SIG-M5 (cell line): ENCODE data around the gene OR2W1.

ENCODE experiments used
- DNase-seq: peaks from one replicate; lab custom pipeline; 2025; lab: John Stamatoyannopoulos, UW

The OR2W1 gene, protein sequence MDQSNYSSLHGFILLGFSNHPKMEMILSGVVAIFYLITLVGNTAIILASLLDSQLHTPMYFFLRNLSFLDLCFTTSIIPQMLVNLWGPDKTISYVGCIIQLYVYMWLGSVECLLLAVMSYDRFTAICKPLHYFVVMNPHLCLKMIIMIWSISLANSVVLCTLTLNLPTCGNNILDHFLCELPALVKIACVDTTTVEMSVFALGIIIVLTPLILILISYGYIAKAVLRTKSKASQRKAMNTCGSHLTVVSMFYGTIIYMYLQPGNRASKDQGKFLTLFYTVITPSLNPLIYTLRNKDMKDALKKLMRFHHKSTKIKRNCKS

DNA sequence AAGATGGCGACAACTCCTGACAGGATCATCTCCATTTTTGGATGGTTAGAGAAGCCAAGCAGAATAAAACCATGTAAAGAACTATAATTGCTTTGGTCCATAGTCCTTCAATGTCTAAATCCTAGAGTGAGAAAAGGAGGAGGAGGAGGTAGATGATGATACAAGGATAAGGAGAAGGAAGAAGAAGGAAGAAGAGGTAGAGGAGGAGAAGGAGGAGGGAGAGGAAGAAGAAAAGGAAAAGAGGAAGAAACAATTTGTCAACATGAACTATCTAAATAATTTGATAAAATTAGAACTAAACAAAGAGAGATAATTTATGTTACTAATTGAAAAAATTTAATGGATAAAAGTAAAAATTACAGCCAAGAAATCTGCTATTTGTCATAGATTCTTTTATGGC, at the start of gene OR2W1:
Gene OR2W1 (minus strand): TSS at position 101 of the 400 bp plus-strand sequence. CDS start 0 bp downstream, at position 101.
- no peak for DNase-seq

DNA sequence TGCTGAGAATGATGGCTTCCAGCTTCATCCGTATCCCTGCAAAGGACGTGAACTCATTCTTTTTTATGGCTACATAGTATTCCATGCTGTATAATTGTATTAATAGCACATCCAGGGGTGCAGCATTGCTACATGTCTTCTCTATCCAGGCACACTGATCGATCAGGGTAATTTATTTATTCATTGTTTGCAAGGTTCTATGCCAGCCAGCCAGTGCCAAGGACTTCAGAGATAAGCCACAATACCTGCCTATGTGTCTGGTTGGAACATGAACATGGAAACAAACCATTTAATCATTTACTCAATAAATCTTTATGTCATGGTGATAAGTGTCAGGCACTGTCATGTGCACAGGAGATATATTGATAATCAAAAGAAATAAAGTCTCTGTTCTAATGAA, 48.0 kb upstream of the OR2W1 start:
- DNase-seq = no peak

DNA sequence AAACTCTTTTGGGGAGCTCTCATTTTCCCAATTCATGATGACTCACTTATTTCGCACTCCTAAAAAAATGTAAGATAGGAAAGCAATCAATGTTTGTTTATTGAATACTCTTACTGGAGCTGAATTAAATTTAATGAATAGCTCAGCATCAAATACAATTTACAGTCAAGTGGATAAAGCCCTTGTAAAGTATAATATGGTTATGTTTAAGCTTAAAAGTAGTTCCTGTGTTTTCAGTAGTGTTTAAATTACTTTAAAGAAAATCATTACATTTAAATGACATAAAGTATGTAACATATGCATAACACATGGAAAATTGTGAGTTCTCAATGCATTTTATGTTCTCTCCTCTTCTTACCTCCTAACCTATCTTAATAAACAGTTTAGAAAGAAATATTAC, 42.2 kb upstream of the OR2W1 start, which contains the start of gene OR2B3:
Gene OR2B3 (minus strand): TSS at position 101 of the 400 bp plus-strand sequence. CDS start 65 bp downstream, at position 36.
- no peak for DNase-seq

DNA sequence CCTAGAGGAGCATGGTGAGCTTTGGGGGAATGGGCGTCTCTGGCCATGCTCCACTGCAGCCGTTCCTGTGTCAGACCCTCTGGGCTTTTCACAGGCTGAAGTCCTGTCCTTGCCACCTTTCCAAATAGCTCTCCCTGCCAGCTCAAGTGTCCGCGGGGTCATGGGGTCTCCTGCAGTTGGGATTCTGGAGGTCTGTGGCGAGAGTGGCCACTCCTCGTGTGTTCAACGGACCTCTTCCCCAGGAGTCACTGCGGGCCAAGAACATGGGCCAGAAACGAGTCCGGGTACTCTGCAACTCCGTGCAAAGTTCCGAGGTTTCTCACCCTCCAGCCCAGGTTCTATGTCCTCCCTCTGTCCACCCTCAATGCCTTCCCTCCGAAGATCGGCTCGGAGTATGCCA, 37.5 kb upstream of the OR2W1 start:
- DNase-seq = no peak

DNA sequence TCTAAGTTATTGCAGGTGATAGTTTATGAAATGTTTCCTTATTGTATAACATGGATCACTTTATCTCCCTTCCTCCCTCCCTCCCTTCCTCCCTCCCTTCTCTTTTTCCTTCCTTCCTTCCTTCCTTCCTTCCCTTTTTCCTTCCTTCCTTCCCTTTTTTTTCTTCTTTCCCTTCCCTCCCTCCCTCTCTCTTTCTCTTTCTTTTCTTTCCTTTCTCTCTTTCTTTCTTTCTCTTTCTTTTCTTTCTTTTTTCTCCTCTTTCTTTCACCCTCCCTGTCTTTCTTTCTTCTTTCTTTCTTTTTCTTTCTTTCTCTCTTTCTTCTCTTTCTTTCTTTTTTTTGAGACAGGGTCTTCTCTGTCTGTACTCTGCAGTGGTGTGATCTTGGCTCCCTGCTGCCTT, 36.3 kb upstream of the OR2W1 start:
- DNase-seq = no peak

DNA sequence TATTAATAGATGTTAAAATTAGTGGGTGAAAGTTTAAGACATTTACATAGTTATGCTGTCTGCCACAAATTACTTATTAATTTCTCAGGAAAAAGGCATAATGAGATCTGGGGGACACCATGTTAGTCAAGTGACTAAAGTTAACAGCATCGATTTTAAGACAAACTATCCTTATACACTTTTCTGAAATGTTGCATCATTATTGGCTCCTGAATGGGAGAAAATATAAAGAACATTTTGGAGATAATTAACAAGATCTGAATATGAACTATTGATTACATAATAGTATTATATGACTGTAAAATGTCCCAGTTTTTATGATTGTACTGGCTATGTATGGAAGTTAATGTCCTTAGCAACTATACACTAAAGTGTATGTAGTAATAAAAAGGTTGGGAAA, 34.2 kb upstream of the OR2W1 start:
- DNase-seq = no peak

DNA sequence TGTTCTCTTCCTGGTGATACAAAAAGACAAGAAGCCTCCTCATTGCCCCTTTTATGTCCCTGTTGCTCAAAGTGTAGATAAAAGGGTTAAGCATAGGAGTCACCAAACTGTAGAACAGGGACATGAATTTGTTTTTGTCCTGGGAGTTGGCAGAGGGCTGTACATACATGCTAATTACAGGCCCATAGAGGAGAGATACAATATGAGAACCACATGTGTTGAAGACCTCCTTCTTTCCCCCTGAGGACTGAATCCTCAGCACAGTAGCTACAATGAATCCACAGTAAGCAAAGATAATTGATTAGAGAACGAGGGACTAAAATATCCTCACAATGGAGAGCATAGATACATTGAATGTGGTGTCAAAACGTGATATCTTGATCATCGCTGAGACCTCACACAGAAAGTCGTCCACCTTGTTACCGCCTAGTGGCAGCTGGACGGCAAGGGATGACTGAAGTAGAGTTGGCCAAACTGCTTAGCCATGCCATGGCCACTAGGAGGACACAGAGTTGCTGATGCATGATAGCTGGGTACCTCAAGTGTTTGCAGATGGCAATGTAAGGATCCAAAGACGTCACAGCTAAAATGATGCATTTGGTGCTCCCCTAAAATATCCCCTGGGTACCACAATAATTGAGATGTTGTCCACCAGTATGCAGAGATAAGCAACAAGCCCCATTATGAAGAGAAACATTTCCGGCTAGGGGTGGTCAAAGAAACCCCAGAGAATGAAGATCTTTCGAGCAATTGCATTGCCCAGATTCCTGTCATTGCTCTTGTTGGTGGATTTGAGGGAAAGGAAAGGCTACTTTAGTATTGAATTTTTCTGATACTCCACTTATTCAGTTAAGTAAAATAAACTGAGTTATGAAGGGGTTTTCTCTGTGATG, 27.1 kb upstream of the OR2W1 start:
- no peak for DNase-seq

DNA sequence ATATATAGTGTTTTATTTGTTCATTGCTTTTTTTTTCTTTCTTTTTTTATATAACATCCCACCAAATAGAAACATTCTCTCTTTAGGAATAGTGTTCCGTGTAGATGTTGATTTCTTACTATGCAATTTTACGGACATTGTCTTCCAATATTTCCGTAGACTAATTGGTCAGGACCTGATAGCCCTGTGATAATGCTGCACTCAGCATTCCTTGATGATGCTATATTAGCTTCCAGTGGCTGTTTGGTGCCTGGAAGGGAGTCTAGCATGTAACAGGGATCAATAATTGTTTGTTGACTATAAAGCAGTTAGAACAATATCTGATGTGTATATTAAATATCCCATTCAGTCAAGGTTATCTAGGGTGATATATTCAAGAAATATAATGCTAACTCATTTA, 6.7 kb upstream of the OR2W1 start:
- no peak for DNase-seq

DNA sequence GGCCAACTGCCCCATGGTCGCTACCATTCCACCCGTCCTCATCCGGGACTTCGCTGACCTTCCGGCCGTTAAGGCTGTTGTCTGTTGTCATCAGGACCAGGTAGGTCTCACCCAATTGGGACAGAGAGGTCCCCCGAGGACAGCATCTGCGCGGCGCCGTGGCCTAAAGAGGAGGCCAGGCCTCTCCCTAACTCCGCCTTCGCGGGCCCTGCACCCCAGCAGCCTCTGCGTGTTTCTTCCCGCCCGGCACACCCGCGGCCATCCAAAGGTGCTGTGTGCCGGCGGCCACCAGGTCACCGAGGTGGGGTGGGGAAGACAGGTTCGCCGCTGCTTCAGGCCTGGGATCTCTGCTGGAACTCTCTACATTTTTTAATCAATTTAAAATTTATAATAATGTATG, 9.0 kb downstream of the OR2W1 start:
- DNase-seq = no peak

DNA sequence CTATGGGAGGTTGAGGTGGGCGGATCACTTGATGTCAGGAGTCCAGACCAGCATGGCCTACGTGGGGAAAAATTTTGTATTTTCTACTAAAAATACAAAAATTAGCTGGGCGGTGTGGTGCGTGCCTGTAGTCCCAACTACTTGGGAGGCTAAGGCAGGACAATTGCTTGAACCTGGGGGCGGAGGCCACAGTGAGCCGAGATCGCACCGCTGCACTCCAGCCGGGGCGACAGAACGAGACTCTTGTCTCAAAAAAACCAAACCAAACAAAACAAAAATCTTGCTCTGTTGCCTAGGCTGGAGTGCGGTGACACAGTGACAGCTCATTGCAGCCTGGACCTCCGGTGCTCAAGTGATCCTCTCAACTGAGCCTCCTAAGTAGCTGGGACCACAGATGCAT, 16.2 kb downstream of the OR2W1 start:
- DNase-seq = no peak

DNA sequence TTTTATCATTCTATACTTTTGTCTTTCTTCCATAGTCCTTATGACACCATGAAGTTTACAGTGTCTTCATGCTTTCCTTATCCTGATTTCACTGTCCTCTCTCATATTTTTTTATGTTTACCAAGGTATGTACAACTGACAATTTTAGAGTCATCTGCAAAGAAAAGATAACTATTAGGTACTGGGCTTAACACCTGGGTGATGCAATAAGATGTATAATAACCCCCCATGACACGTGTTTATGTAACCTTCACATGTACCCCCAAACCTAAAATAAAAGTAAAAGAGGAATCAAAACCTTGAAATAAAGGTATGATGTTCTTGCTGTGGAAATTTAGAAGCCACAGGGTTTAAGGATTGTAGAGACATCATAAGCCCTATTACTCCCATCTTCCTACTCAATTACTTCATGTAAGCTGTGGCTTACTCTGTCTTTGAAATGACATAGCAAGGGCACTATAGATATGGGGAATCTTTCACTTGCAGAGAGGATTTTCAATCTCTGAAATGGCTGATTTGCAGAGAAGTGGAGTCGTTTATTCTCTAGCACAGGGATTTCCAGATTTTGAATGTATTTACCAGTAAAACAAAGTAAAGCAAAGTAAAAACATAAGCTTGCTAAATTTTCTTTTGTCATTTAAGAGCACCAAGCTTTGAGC, 18.9 kb downstream of the OR2W1 start:
- no peak for DNase-seq

DNA sequence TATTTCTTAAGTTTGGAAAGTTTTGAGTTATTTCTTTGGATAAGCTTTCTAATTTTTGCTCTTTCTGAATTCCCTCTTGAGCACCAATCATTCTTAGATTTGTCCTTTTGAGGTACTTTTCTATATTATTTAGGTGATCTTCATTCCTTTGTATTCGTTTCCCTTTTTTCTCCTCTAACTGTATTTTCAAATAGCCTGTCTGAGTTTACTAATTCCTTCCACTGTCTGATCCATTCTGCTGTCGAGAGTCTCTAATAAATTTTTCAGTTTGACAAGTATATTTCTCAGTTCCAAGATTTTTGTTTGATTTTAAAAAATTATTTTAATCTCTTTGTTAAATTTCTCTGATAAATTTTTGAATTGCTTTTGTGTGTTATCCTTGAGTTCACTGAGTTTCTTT, 23.5 kb downstream of the OR2W1 start:
- no peak for DNase-seq

DNA sequence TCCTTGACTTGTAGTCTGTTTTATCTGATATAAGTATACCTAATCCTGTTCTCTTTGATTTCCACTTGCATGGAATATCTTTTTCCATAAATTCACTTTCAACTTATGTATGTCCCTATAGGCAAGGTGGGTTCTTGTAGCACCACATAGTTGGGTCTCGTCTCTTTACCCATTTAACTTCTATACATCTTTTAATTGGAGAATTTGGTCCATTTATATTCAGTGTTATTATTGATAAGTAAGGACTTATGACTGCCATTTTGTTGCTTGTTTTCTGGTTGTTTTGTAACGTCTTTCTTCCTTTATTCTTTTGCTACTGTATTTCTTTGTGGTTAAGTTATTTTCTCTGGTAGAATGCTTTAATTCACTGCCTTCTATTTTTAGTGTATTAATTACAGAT, 25.3 kb downstream of the OR2W1 start:
- no peak for DNase-seq

DNA sequence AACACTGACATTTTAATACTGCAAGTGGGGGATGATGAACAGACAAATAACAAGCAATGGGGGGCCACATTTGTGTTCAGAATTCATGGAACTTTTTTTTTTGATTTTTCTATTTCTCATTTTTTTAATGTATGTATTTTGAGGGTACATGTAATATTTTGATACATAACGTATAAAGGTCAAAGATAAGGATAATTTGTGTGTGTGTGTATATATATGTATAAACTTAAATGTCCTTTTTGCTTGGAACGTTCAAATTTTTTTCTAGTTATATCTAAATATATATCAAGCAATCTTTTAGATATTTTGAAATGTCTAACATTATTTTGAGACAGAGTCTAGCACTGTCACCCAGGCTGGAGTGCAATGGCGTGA, 27.6 kb downstream of the OR2W1 start:
- DNase-seq = no peak

DNA sequence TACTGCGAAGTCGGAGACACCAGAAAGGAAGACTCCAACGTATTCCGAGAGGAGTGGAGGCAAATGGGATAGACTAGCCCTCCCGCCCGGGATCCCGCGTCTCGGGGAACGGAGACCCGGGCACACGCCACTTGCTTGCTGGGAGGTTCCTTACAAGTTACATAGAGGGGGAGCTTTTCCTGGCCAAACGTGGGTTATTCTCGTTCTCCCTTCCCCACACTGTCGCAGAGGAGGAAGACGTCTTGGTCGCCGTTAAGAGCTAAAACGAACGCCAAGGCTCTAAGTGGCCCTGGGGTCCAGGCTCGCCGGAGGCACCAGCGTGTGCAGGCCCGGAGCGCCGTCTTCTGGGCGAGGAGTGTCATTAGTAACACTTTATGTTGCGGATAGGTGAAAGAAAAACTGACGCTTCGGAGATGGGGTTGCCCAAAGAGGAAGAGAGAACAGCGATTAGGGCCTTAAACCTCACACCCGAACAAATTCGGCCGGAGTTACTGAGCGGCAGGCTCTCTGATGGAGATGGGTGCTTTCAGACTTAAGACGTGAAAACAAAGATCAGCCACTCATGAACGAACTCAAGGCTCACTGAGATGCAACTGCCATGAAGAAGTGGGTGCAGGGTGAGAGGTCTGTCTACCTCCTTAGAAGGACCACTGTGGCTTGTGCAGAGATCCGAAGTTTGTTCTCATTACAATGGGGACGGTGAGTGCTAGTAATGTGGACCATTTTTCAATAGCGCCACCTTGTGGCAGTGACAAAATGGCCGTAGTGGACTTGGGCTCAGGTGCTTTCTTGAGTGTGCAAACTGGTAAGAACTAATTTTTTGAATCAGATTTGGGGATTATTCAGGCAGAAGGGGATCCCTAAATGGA, 28.2 kb downstream of the OR2W1 start:
- no peak for DNase-seq

DNA sequence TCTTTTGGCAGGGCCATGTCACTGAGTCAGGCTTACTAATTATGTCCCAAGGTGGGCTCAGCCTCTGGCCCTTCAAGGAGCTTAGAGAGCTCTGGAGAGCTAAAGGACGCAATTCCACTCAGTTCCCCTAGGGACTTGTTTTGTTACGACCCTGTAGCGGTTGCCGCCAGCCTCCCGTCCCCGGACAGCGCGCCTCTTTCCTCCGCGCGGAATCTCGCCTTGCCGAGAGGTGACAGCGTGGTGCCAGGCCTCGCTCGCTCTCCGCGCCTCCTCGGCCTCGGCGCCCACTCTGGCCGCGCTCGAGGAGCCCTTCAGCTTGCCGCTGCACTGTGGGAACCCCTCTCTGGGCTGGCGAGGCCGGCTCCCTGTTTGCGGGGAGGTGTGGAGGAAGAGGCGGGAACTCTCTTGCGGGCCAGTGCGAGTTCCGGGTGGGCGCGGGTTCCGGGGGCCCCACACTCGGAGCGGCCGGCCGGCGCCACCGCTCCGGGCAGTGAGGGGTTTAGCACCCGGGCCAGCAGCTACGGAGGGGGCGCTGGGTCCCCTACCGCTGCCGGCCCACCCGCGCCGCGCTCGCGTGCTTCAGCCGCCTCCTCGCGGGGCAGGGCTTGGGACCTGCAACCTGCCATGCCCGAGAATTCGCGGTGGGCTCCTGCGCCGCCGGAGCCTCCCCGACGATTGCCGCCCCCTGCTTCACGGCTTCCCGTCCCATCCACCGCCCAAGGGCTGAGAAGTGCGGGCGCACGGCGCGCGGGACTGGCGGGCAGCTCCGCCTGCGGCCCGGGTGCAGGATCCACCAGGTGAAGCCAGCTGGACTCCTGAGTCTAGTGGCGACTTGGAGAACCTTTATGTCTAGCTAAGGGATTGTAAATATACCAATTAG, 30.0 kb downstream of the OR2W1 start:
- DNase-seq = no peak

DNA sequence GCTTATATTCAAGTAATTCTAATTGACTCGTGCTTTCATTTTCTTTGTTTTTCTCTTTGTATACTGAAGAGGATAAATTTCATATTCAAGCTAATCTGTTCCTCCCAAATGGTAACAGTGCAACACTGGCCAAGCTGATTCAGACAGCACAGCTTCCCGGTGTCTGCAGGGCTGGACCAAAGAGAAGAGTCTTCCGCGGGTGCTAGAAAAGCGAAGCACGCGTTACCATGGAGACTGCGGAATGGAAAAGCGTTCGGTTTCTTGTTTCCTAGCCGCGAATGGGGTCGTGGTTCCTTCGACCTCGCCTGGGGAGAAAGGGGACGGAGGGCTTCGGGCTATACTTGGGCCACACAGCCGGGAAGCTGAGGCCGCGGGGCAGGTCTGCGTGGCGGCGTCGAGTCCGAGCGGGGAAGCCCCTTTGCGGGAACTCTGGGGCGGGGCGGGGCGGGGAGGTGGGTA, 33.7 kb downstream of the OR2W1 start:
- DNase-seq = no peak

DNA sequence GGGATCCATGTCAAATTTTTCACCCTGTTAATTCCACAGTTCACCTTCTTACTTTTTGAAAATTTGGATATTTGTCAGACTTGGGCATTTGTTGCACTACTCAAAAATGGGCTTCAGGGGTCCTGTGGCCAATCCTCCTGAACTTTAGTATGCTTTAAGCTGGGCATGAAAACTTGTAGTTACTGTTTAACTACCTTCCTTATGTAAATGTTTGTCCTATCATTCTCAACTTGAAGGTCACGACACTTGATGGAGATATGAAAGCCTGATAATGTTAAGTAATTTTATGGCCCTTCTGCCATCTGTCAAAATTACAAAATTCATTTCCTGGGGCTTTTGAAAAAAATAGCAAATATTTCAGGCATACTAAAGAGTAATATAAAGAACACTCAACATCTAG, 35.6 kb downstream of the OR2W1 start:
- DNase-seq = no peak

DNA sequence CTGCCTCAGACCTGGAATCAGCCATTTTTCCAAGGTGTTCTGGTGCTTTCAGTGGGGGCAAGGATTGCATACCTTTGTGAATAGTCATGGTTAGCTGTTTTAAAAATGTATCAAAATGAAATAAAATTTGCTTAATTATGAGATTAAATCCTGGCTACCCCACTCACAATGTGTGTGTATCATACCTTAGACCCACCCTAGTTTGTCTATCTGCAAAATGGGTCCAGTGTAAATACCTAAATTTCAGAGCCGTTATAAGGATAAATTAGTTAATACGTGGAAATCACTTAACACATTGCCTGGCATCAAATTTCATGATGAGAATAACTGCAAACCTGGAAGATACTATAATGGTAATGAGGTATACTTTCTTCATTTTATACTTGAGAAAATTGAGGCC, 36.9 kb downstream of the OR2W1 start:
- DNase-seq = no peak

DNA sequence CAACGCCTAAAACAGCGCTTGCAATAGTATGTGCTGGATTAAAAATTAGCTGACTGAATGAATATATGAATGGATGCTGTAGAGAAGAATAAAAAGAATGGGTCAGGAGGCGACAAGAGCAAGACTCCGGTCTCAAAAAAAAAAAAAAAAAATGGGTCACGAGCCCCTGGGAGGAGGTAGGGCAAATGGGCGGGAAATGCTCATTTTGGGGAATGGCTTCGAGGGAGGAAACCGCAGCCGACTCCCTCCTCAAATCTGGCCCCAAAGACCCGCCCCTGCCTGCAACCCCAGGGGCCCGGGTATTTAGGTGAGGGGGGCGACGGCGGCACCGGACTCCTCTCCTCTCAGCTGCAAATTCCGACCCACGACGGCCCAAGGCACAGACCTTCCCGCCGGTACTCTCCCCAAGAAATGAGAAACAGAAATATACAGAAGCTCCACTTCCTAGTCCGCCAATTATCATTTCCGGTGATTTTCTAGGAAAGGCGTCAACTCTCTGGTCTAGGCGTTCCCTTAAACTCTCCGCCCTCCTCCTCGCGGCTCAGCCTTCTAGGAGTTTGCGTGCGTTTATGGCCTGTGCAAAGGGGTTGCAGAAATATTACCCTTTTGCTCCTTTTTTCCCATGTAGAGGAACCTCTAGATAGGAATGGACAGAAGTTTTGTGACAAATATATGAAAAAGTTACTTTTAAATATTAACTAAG, 39.6 kb downstream of the OR2W1 start, which contains the start of gene ZNF311:
Gene ZNF311 (minus strand): TSS at position 133 of the 703 bp plus-strand sequence. CDS start 1,361 bp downstream, outside the sequence.
- no peak for DNase-seq
